Measurements from ENCODE around the gene DGCR2. TPM values are rescaled to one million over a fixed set of nuclear protein-coding genes. Genes with fewer than 3 reads are reported as not detected.

The DGCR2 gene
- total RNA-seq, 4 donors from 2014 or later: 44.1 to 76.5 (median 56.3) TPM

DNA sequence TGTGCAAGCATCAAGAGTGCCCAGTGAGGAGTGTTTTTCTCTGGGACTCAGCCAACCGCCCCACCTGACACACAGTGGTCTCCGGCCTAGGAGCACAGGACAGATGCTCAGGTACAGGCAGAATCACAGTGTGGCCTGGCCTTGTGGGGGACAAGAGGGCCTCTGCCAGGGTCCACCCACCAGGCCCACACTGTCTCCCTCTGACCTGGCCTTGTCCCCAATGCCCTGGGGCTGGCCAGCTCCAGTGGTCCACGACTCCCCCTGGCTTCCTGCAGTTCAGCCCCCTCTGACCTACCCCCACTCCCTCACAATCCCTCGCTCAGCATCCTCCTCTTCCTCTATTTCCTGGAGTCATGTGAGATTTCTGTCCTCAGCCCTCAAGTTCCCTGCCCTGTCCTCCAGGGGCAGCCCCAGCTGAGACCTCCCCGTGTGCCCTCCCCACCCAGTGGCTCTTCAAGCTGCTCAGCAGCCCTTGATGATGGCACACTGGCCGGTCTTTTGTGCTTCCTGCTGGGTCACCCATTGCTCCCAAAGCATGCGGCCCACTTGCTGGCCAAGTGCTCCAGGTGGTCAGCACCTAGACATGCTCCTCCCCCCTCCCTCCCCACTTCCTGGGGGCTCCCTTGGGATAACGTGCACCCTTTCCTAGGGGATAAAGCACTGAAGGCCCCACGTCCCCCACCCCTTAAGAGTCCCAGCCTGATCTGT, 10.6 kb upstream of the DGCR2 start:
- TF ChIP-seq EP300 (IDR thresholded peaks at IDR 0.05) (no peak), POLR2A (IDR thresholded peaks at IDR 0.05) (no peak), POLR2AphosphoS5 (IDR thresholded peaks at IDR 0.05) (no peak)
- TF ChIP-seq, protein P1, sequence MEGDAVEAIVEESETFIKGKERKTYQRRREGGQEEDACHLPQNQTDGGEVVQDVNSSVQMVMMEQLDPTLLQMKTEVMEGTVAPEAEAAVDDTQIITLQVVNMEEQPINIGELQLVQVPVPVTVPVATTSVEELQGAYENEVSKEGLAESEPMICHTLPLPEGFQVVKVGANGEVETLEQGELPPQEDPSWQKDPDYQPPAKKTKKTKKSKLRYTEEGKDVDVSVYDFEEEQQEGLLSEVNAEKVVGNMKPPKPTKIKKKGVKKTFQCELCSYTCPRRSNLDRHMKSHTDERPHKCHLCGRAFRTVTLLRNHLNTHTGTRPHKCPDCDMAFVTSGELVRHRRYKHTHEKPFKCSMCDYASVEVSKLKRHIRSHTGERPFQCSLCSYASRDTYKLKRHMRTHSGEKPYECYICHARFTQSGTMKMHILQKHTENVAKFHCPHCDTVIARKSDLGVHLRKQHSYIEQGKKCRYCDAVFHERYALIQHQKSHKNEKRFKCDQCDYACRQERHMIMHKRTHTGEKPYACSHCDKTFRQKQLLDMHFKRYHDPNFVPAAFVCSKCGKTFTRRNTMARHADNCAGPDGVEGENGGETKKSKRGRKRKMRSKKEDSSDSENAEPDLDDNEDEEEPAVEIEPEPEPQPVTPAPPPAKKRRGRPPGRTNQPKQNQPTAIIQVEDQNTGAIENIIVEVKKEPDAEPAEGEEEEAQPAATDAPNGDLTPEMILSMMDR (IDR thresholded peaks at IDR 0.05): no peak
- Histone ChIP-seq H3K36me3 (peaks cover 0 to 66% of the 10 kb centered on the region in 2 donors), H3K4me3 (no peak overlapping the region), H3K27me3 (no peaks in the 10 kb centered on the region), H3K9me3 (no peaks in the 10 kb centered on the region), H3K27ac (no peak overlapping the region), H3K4me1 (no peaks in the 10 kb centered on the region)
- ATAC-seq: no peak
- 88% methylated on average over 4 of the region's 9 CpGs; no CpG with 5 or more reads in 1 of the 2 donors for WGBS, 2 donors (ENCODE audit: low coverage in 1 of 2)

GRCh38 chr22:19132153-19132552, 9.9 kb upstream of the DGCR2 start:
- TF ChIP-seq POLR2A (IDR thresholded peaks at IDR 0.05) (no peak), EP300 (IDR thresholded peaks at IDR 0.05) (no peak), POLR2AphosphoS5 (IDR thresholded peaks at IDR 0.05) (no peak)
- TF ChIP-seq, protein P1 (IDR thresholded peaks at IDR 0.05): no peak
- H3K36me3 ChIP-seq: peaks cover 0 to 59% of the 10 kb centered on the region in 2 donors
- H3K27ac ChIP-seq: no peak overlapping the region
- no peaks in the 10 kb centered on the region for H3K27me3 ChIP-seq
- H3K9me3 ChIP-seq: no peaks in the 10 kb centered on the region
- no peaks in the 10 kb centered on the region for H3K4me1 ChIP-seq
- 87 to 97% methylated on average over 3 to 4 of the region's 20 CpGs for WGBS, 2 donors (ENCODE audit: low coverage in 1 of 2)
- no peak overlapping the region for H3K4me3 ChIP-seq
- ATAC-seq: no peak

- WGBS, 2 donors (ENCODE audit: low coverage in 1 of 2): 100% methylated on average over 1 to 3 of the region's 19 CpGs
- H3K4me3 ChIP-seq: no peak overlapping the region
Measured at GRCh38 chr22:19131685-19132015, 9.4 kb upstream of the DGCR2 start.

DNA sequence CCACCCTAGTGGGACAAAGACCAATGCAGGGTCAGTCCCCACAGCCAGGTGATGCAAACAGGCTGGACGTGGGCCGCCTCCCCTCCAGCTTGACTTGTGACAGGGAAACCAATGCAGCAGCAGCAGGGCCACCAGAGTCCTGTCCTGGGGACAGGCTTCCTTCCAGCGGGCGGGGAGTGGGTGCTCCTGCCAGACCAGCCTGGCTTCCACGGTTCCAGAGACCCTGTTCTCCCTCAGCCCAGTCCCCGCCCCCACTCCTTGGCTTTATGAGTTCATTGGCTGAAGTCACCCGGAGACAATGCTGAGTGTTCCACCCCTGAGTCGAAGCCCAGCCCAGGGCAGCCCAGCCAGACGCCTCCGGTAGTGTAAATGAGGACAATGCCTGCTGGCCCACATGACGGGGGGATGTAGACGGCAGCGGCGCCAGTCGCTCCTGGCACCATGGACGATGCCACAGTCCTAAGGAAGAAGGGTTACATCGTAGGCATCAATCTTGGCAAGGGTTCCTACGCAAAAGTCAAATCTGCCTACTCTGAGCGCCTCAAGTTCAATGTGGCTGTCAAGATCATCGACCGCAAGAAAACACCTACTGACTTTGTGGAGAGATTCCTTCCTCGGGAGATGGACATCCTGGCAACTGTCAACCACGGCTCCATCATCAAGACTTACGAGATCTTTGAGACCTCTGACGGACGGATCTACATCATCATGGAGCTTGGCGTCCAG, 8.9 kb upstream of the DGCR2 start, which contains the start of gene TSSK2:
TSS of gene TSSK2 (plus strand) at position 350 of the 726 bp plus-strand sequence. CDS start at position 442, 92 bp downstream.
- no peak for ATAC-seq
- Histone ChIP-seq H3K27ac (no peak within 1 kb of the TSS), H3K4me1 (no peaks in the 10 kb centered on the region), H3K4me3 (no peak within 1 kb of the TSS), H3K9me3 (no peaks in the 10 kb centered on the region), H3K27me3 (no peaks in the 10 kb centered on the region), H3K36me3 (peaks cover 0 to 48% of the 10 kb centered on the region in 2 donors)
- TF ChIP-seq, protein P1 (IDR thresholded peaks at IDR 0.05): no peak
- no peak for TF ChIP-seq POLR2AphosphoS5 (IDR thresholded peaks at IDR 0.05)
- no peak for TF ChIP-seq POLR2A (IDR thresholded peaks at IDR 0.05)
- 93 to 100% methylated on average over 2 to 8 of the region's 27 CpGs for WGBS, 2 donors (ENCODE audit: low coverage in 1 of 2)

More at GRCh38 chr22:19131685-19132015, 9.4 kb upstream of the DGCR2 start:
- Histone ChIP-seq H3K27me3 (no peaks in the 10 kb centered on the region), H3K9me3 (no peaks in the 10 kb centered on the region), H3K4me1 (no peaks in the 10 kb centered on the region), H3K27ac (no peak overlapping the region), H3K36me3 (peaks cover 0 to 54% of the 10 kb centered on the region in 2 donors)
- no peak for ATAC-seq
- TF ChIP-seq POLR2A (IDR thresholded peaks at IDR 0.05) (no peak), EP300 (IDR thresholded peaks at IDR 0.05) (no peak), POLR2AphosphoS5 (IDR thresholded peaks at IDR 0.05) (no peak)
- TF ChIP-seq, protein P1 (IDR thresholded peaks at IDR 0.05): no peak
